Measurements from ENCODE around the gene DCLRE1C. TPM values are rescaled to one million over a fixed set of nuclear protein-coding genes. Genes with fewer than 3 reads are reported as not detected.

Gene DCLRE1C
- total and polyA plus RNA-seq, 4 experiments from 2014 or later = 12.3 to 34.9 (median 27.9) TPM

Other genes with a start within 250 kb of the DCLRE1C start
- 100 to 1,000 TPM; 191 to 202 TPM for gene FAM107B, start 179.2 kb downstream of the DCLRE1C start, total RNA-seq
- gene FAM107B, start 179.2 kb downstream of the DCLRE1C start, polyA plus RNA-seq = 100 to 1,000 TPM; 273 to 346 TPM
- gene CDNF, start 116.1 kb downstream of the DCLRE1C start, total RNA-seq = 1 to 10 TPM; 1.7 to 2.5 TPM
- gene CDNF, start 116.1 kb downstream of the DCLRE1C start, polyA plus RNA-seq = 1 to 10 TPM in 1 of 2 donors, under 1 TPM in 1; 0.94 to 1.8 TPM
- 10 to 100 TPM; 16.0 to 17.7 TPM for gene HSPA14, start 115.8 kb downstream of the DCLRE1C start, total RNA-seq
- 10 to 100 TPM; 17.4 to 18.7 TPM for gene HSPA14, start 115.8 kb downstream of the DCLRE1C start, polyA plus RNA-seq
- 10 to 100 TPM; 16.2 to 17.0 TPM for gene MSANTD7, start 115.8 kb downstream of the DCLRE1C start, total RNA-seq
- gene MSANTD7, start 115.8 kb downstream of the DCLRE1C start, polyA plus RNA-seq = 1 to 10 TPM; 6.5 to 8.3 TPM
- 1 to 10 TPM; 5.0 to 5.7 TPM for gene SUV39H2, start 75.2 kb downstream of the DCLRE1C start, total RNA-seq
- 1 to 10 TPM; 4.4 to 6.1 TPM for gene SUV39H2, start 75.2 kb downstream of the DCLRE1C start, polyA plus RNA-seq
- not detected for gene MEIG1, start 5.3 kb upstream of the DCLRE1C start, total RNA-seq
- gene MEIG1, start 5.3 kb upstream of the DCLRE1C start, polyA plus RNA-seq = under 1 TPM; 0.62 to 0.99 TPM
- gene OLAH, start 89.8 kb upstream of the DCLRE1C start, total RNA-seq = not detected
- 1 to 10 TPM in 1 of 2 donors, under 1 TPM in 1; 0.20 to 1.4 TPM for gene OLAH, start 89.8 kb upstream of the DCLRE1C start, polyA plus RNA-seq
- gene ACBD7, start 134.7 kb upstream of the DCLRE1C start, total RNA-seq = not detected
- gene ACBD7, start 134.7 kb upstream of the DCLRE1C start, polyA plus RNA-seq = not detected
- 10 to 100 TPM; 19.8 to 21.8 TPM for gene RPP38, start 143.3 kb upstream of the DCLRE1C start, total RNA-seq
- 10 to 100 TPM; 33.1 to 34.6 TPM for gene RPP38, start 143.3 kb upstream of the DCLRE1C start, polyA plus RNA-seq
- 100 to 1,000 TPM in 1 of 2 experiments, 10 to 100 TPM in 1; 98.6 to 101 TPM for gene NMT2, start 214.6 kb upstream of the DCLRE1C start, total RNA-seq
- gene NMT2, start 214.6 kb upstream of the DCLRE1C start, polyA plus RNA-seq = 10 to 100 TPM; 38.7 to 56.1 TPM